GM23338 (cell line): ENCODE results near the gene CCN5. TPM values are rescaled to one million over a fixed set of nuclear protein-coding genes. Genes with fewer than 3 reads are reported as not detected.

Source experiments
- ATAC-seq: fragments of 200-7000 bp; cut with Tn5 transposase; 3 replicates; pipeline ENCODE4 v1.9.1; 2020
- DNase-seq: peaks from one replicate; pipeline ENCODE4 v3.0.0-alpha.2; 2015; ENCODE audit warnings: low spot score
- H2AFZ ChIP-seq: fragments of 200-600 bp; sonication (generic); 2 replicates; pipeline ENCODE4 v1.8.0; 2016; ENCODE audit warnings: antibody characterized with exemption, mild to moderate bottlenecking, moderate library complexity
- H3F3A ChIP-seq: fragments of 200-600 bp; sonication (generic); replicated peaks from 2 replicates; pipeline ENCODE4 v1.8.0; 2017; ENCODE audit warnings: antibody characterized with exemption, mixed run types, low read depth
- H3K27ac ChIP-seq: fragments of 200-600 bp; sonication (generic); 2 replicates; pipeline ENCODE4 v1.6.1; 2016; ENCODE audit warnings: low read depth
- H3K27me3 ChIP-seq: fragments of 200-600 bp; sonication (generic); 2 replicates; pipeline ENCODE4 v1.8.0; 2016; ENCODE audit warnings: mild to moderate bottlenecking, mixed run types, moderate library complexity; ENCODE audit not compliant: insufficient read depth
- H3K36me3 ChIP-seq: fragments of 200-600 bp; sonication (generic); 2 replicates; pipeline ENCODE4 v1.8.0; 2016; ENCODE audit warnings: mild to moderate bottlenecking; ENCODE audit not compliant: insufficient read depth
- H3K4me1 ChIP-seq: fragments of 200-600 bp; sonication (generic); 2 replicates; pipeline ENCODE4 v1.8.0; 2016; ENCODE audit warnings: mild to moderate bottlenecking, moderate library complexity; ENCODE audit not compliant: insufficient read depth
- H3K4me2 ChIP-seq: fragments of 200-600 bp; sonication (generic); 2 replicates; pipeline ENCODE4 v1.7.1; 2017; ENCODE audit warnings: mixed run types
- H3K4me3 ChIP-seq: fragments of 200-600 bp; sonication (generic); 2 replicates; pipeline ENCODE4 v1.6.1; 2016; ENCODE audit warnings: mixed run types
- H3K79me2 ChIP-seq: fragments of 200-600 bp; sonication (generic); replicated peaks from 2 replicates; pipeline ENCODE4 v1.8.0; 2017; ENCODE audit warnings: mild to moderate bottlenecking; ENCODE audit not compliant: insufficient read depth
- H3K9me2 ChIP-seq: fragments of 200-600 bp; sonication (generic); 2 replicates; pipeline ENCODE4 v1.8.0; 2017; ENCODE audit not compliant: insufficient read depth
- H4K20me1 ChIP-seq: fragments of 200-600 bp; sonication (generic); replicated peaks from 2 replicates; pipeline ENCODE4 v1.8.0; 2017; ENCODE audit warnings: mild to moderate bottlenecking; ENCODE audit not compliant: insufficient read depth
- H3K27ac Mint-ChIP-seq: 2 replicates; pipeline ENCODE4 v1.8.0; 2020; ENCODE audit warnings: inconsistent platforms, mild to moderate bottlenecking, moderate library complexity, mixed read lengths
- H3K27me3 Mint-ChIP-seq: 3 replicates; pipeline ENCODE4 v1.8.0; 2022; ENCODE audit warnings: low read depth, mild to moderate bottlenecking, moderate library complexity, mixed read lengths, inconsistent platforms; ENCODE audit not compliant: insufficient read depth, poor library complexity
- H3K36me3 Mint-ChIP-seq: 3 replicates; pipeline ENCODE4 v1.8.0; 2021; ENCODE audit warnings: low read depth, mild to moderate bottlenecking, inconsistent platforms, moderate library complexity, mixed read lengths
- H3K4me1 Mint-ChIP-seq: 3 replicates; pipeline ENCODE4 v1.8.0; 2020; ENCODE audit warnings: mild to moderate bottlenecking, inconsistent platforms, mixed read lengths
- H3K4me3 Mint-ChIP-seq: 3 replicates; pipeline ENCODE4 v1.8.0; 2021; ENCODE audit warnings: moderate library complexity, mild to moderate bottlenecking, inconsistent platforms, mixed read lengths
- H3K9me3 Mint-ChIP-seq: 3 replicates; pipeline ENCODE4 v1.8.0; 2020; ENCODE audit warnings: moderate library complexity, mild to moderate bottlenecking, inconsistent platforms, mixed read lengths
- CREB1 ChIP-seq: fragments of 250-450 bp; sonication (Bioruptor Pico); IDR thresholded peaks from 2 replicates; pipeline ENCODE4 v1.5.0; 2020; ENCODE audit warnings: low read depth, mild to moderate bottlenecking, moderate library complexity
- EZH2 ChIP-seq: fragments of 200-600 bp; sonication (generic); IDR thresholded peaks from one replicate; pipeline ENCODE4 v1.8.0; 2017; ENCODE audit warnings: antibody characterized with exemption, mild to moderate bottlenecking, low read depth; ENCODE audit not compliant: unreplicated experiment
- EZH2phosphoT487 ChIP-seq: fragments of 200-600 bp; sonication (generic); IDR thresholded peaks from one replicate; pipeline ENCODE4 v1.8.1; 2018; ENCODE audit warnings: antibody characterized with exemption; ENCODE audit not compliant: unreplicated experiment
- JUNB ChIP-seq: IDR thresholded peaks from one replicate; pipeline ENCODE4 v1.6.1; 2016; ENCODE audit warnings: antibody characterized with exemption; ENCODE audit not compliant: unreplicated experiment
- NANOG ChIP-seq: IDR thresholded peaks from 2 replicates; pipeline ENCODE4 v1.6.1; 2016; ENCODE audit warnings: antibody characterized with exemption, borderline replicate concordance
- POLR2AphosphoS5 ChIP-seq: IDR thresholded peaks from 2 replicates; pipeline ENCODE4 v1.6.1; 2016; ENCODE audit warnings: antibody characterized with exemption, low read depth
- REST ChIP-seq: IDR thresholded peaks from one replicate; pipeline ENCODE4 v1.6.1; 2018; ENCODE audit warnings: antibody characterized with exemption; ENCODE audit not compliant: unreplicated experiment
- STAT1 ChIP-seq: IDR thresholded peaks from one replicate; pipeline ENCODE4 v1.6.1; 2016; ENCODE audit warnings: antibody characterized with exemption; ENCODE audit not compliant: unreplicated experiment
- ZNF114 ChIP-seq: fragments of 250-450 bp; sonication (Bioruptor Pico); IDR thresholded peaks from 2 replicates; pipeline ENCODE4 v1.5.0; 2020; ENCODE audit warnings: mild to moderate bottlenecking, moderate library complexity
- ZNF331 ChIP-seq: fragments of 250-450 bp; sonication (Bioruptor Pico); IDR thresholded peaks from 2 replicates; pipeline ENCODE4 v1.5.0; 2020; ENCODE audit warnings: low read depth, mild to moderate bottlenecking, moderate library complexity
- polyA plus RNA-seq: library from polyadenylated mRNA; unstranded; fragments of >200 nt; fragmentation: Nextera tagmentation; extraction: Ambion mirVana; gene quantifications from 2 replicates; pipeline ENCODE4 v1.2.1, GENCODE V29; 2016
- total RNA-seq: library from RNA; depleted of rRNA; stranded (reverse); fragments of >200 nt; shearing (Covaris generic); gene quantifications from 2 replicates; pipeline ENCODE4 v1.2.3, GENCODE V29; 2014
- TF ChIP-seq, protein P1 (sequence below), 2 experiments: fragments of 200-600 bp in 1 of 2; sonication (generic) in 1 of 2; conservative IDR thresholded peaks; 2 replicates each; pipeline versions ENCODE4 v1.5.1 to v1.6.1; 2016 to 2017; ENCODE audit warnings: antibody characterized with exemption in 2 of 2, low read depth in 2 of 2, mild to moderate bottlenecking in 2 of 2, moderate library complexity in 1 of 2
- TF ChIP-seq, protein P2 (sequence below): fragments of 250-450 bp; sonication (Bioruptor Pico); IDR thresholded peaks from 2 replicates; pipeline ENCODE4 v1.5.0; 2020; ENCODE audit warnings: mild to moderate bottlenecking, moderate library complexity
- TF ChIP-seq, protein P3 (sequence below): IDR thresholded peaks from 2 replicates; pipeline ENCODE4 v1.6.1; 2016; ENCODE audit warnings: antibody characterized with exemption

The CCN5 gene
- total and polyA plus RNA-seq, 2 experiments from 2014 or later: not detected

GRCh38 chr20:44704551-44704971 lies 10.6 kb upstream of the CCN5 start:
- no peaks in the 10 kb centered on the region for H3K9me3 Mint-ChIP-seq
- Histone ChIP-seq H3F3A (no peaks in the 10 kb centered on the region), H3K27me3 (no peaks in the 10 kb centered on the region), H4K20me1 (no peaks in the 10 kb centered on the region), H3K79me2 (no peaks in the 10 kb centered on the region), H2AFZ (no peak overlapping the region), H3K4me1 (peaks cover 15% of the 10 kb centered on the region), H3K9me2 (no peaks in the 10 kb centered on the region), H3K27ac (no peak overlapping the region), H3K4me3 (no peak overlapping the region), H3K4me2 (no peak overlapping the region), H3K36me3 (no peaks in the 10 kb centered on the region)
- H3K27me3 Mint-ChIP-seq: peaks cover 2% of the 10 kb centered on the region
- ATAC-seq (no peak), DNase-seq (no peak)
- no peak overlapping the region for H3K4me3 Mint-ChIP-seq
- peaks cover 22% of the 10 kb centered on the region for H3K4me1 Mint-ChIP-seq
- no peak for TF ChIP-seq STAT1
- no peak for TF ChIP-seq CREB1 (CRISPR knock-in tag)
- TF ChIP-seq, protein P1, sequence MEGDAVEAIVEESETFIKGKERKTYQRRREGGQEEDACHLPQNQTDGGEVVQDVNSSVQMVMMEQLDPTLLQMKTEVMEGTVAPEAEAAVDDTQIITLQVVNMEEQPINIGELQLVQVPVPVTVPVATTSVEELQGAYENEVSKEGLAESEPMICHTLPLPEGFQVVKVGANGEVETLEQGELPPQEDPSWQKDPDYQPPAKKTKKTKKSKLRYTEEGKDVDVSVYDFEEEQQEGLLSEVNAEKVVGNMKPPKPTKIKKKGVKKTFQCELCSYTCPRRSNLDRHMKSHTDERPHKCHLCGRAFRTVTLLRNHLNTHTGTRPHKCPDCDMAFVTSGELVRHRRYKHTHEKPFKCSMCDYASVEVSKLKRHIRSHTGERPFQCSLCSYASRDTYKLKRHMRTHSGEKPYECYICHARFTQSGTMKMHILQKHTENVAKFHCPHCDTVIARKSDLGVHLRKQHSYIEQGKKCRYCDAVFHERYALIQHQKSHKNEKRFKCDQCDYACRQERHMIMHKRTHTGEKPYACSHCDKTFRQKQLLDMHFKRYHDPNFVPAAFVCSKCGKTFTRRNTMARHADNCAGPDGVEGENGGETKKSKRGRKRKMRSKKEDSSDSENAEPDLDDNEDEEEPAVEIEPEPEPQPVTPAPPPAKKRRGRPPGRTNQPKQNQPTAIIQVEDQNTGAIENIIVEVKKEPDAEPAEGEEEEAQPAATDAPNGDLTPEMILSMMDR (conservative IDR thresholded peaks at IDR 0.05; ENCODE audit: low read depth in 2 of 2): no peak
- TF ChIP-seq EZH2phosphoT487: no peak
- no peak for TF ChIP-seq JUNB
- TF ChIP-seq ZNF331: no peak
- TF ChIP-seq, protein P2, sequence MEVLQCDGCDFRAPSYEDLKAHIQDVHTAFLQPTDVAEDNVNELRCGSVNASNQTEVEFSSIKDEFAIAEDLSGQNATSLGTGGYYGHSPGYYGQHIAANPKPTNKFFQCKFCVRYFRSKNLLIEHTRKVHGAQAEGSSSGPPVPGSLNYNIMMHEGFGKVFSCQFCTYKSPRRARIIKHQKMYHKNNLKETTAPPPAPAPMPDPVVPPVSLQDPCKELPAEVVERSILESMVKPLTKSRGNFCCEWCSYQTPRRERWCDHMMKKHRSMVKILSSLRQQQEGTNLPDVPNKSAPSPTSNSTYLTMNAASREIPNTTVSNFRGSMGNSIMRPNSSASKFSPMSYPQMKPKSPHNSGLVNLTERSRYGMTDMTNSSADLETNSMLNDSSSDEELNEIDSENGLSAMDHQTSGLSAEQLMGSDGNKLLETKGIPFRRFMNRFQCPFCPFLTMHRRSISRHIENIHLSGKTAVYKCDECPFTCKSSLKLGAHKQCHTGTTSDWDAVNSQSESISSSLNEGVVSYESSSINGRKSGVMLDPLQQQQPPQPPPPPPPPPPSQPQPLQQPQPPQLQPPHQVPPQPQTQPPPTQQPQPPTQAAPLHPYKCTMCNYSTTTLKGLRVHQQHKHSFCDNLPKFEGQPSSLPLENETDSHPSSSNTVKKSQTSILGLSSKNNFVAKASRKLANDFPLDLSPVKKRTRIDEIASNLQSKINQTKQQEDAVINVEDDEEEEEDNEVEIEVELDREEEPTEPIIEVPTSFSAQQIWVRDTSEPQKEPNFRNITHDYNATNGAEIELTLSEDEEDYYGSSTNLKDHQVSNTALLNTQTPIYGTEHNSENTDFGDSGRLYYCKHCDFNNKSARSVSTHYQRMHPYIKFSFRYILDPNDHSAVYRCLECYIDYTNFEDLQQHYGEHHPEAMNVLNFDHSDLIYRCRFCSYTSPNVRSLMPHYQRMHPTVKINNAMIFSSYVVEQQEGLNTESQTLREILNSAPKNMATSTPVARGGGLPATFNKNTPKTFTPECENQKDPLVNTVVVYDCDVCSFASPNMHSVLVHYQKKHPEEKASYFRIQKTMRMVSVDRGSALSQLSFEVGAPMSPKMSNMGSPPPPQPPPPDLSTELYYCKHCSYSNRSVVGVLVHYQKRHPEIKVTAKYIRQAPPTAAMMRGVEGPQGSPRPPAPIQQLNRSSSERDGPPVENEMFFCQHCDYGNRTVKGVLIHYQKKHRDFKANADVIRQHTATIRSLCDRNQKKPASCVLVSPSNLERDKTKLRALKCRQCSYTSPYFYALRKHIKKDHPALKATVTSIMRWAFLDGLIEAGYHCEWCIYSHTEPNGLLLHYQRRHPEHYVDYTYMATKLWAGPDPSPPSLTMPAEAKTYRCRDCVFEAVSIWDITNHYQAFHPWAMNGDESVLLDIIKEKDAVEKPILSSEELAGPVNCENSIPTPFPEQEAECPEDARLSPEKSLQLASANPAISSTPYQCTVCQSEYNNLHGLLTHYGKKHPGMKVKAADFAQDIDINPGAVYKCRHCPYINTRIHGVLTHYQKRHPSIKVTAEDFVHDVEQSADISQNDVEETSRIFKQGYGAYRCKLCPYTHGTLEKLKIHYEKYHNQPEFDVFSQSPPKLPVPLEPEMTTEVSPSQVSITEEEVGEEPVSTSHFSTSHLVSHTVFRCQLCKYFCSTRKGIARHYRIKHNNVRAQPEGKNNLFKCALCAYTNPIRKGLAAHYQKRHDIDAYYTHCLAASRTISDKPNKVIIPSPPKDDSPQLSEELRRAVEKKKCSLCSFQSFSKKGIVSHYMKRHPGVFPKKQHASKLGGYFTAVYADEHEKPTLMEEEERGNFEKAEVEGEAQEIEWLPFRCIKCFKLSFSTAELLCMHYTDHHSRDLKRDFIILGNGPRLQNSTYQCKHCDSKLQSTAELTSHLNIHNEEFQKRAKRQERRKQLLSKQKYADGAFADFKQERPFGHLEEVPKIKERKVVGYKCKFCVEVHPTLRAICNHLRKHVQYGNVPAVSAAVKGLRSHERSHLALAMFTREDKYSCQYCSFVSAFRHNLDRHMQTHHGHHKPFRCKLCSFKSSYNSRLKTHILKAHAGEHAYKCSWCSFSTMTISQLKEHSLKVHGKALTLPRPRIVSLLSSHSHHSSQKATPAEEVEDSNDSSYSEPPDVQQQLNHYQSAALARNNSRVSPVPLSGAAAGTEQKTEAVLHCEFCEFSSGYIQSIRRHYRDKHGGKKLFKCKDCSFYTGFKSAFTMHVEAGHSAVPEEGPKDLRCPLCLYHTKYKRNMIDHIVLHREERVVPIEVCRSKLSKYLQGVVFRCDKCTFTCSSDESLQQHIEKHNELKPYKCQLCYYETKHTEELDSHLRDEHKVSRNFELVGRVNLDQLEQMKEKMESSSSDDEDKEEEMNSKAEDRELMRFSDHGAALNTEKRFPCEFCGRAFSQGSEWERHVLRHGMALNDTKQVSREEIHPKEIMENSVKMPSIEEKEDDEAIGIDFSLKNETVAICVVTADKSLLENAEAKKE: no peak
- no peak for TF ChIP-seq EZH2
- TF ChIP-seq POLR2AphosphoS5: no peak
- TF ChIP-seq ZNF114 (CRISPR knock-in tag): no peak
- no peak for TF ChIP-seq NANOG
- TF ChIP-seq, protein P3, sequence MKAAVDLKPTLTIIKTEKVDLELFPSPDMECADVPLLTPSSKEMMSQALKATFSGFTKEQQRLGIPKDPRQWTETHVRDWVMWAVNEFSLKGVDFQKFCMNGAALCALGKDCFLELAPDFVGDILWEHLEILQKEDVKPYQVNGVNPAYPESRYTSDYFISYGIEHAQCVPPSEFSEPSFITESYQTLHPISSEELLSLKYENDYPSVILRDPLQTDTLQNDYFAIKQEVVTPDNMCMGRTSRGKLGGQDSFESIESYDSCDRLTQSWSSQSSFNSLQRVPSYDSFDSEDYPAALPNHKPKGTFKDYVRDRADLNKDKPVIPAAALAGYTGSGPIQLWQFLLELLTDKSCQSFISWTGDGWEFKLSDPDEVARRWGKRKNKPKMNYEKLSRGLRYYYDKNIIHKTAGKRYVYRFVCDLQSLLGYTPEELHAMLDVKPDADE: no peak
- no peak for TF ChIP-seq REST
- no peaks in the 10 kb centered on the region for H3K36me3 Mint-ChIP-seq
- H3K27ac Mint-ChIP-seq: no peak overlapping the region
